CD4-positive, alpha-beta T cell (primary cell): ENCODE data around the gene EIF3L. TPM values are rescaled to one million over a fixed set of nuclear protein-coding genes. Genes with fewer than 3 reads are reported as not detected.

Experiments used
- ATAC-seq: fragments of 200-7000 bp; cut with Tn5 transposase; one replicate; pipeline ENCODE4 v1.10.0; 2022; ENCODE audit warnings: mild to moderate bottlenecking; ENCODE audit not compliant: poor library complexity
- CTCF ChIA-PET: fragments of 350-600 bp; sonication (Branson Sonifier 250); formaldehyde crosslinking; loops from one replicate; lab custom pipeline; 2021; ENCODE audit warnings: antibody characterized with exemption, inconsistent platforms; lab: Charles Lee
- POLR2A ChIA-PET: fragments of 350-600 bp; sonication (Branson Sonifier 250); formaldehyde crosslinking; loops from one replicate; lab custom pipeline; 2021; ENCODE audit warnings: antibody characterized with exemption, inconsistent platforms; lab: Charles Lee
- DNase-seq, 14 experiments: peaks; one replicate each; pipeline ENCODE4 v3.0.0-alpha.2; 2013 to 2020; ENCODE audit warnings: mixed read lengths in 2 of 14
- H3K27ac ChIP-seq, 2 donors: one replicate each; pipeline versions ENCODE4 v1.5.1 to v1.7.0; 2013; ENCODE audit warnings: low read length in 2 of 2, low read depth in 1 of 2, mild to moderate bottlenecking in 1 of 2
- H3K27me3 ChIP-seq, 2 experiments: 1 replicate in 1 of 2; 2 replicates in 1 of 2; pipeline versions ENCODE4 v1.6.1 to v1.7.0; 2013; ENCODE audit warnings: low read length in 2 of 2, control low read depth in 1 of 2, mild to moderate bottlenecking in 1 of 2, moderate library complexity in 1 of 2; ENCODE audit not compliant: insufficient read depth in 2 of 2, control insufficient read depth in 1 of 2
- H3K36me3 ChIP-seq: one replicate; pipeline ENCODE4 v1.6.1; 2013; ENCODE audit warnings: low read length, control low read depth; ENCODE audit not compliant: insufficient read depth
- H3K4me1 ChIP-seq: one replicate; pipeline ENCODE4 v1.6.1; 2013; ENCODE audit warnings: low read length, control low read depth; ENCODE audit not compliant: insufficient read depth
- H3K4me3 ChIP-seq: one replicate; pipeline ENCODE4 v1.5.1; 2013; ENCODE audit warnings: mild to moderate bottlenecking, low read length, moderate library complexity
- H3K9me3 ChIP-seq, 2 experiments: 1 replicate in 1 of 2; 2 replicates in 1 of 2; pipeline versions ENCODE4 v1.6.1 to v1.7.0; 2013; ENCODE audit warnings: low read length in 2 of 2, mild to moderate bottlenecking in 2 of 2, control low read depth in 1 of 2, moderate library complexity in 1 of 2; ENCODE audit not compliant: control insufficient read depth in 1 of 2, insufficient read depth in 1 of 2
- H3K27ac Mint-ChIP-seq: one replicate; pipeline ENCODE4 v1.8.0; 2020; ENCODE audit warnings: mixed read lengths
- H3K27me3 Mint-ChIP-seq: one replicate; pipeline ENCODE4 v1.8.0; 2021; ENCODE audit warnings: mixed read lengths
- H3K36me3 Mint-ChIP-seq: one replicate; pipeline ENCODE4 v1.8.0; 2021; ENCODE audit warnings: low read depth, mixed read lengths
- H3K4me1 Mint-ChIP-seq: one replicate; pipeline ENCODE4 v1.8.0; 2021; ENCODE audit warnings: low read depth, mixed read lengths
- H3K4me3 Mint-ChIP-seq: one replicate; pipeline ENCODE4 v1.8.0; 2020; ENCODE audit warnings: mild to moderate bottlenecking, mixed read lengths
- H3K9me3 Mint-ChIP-seq: one replicate; pipeline ENCODE4 v1.8.0; 2020; ENCODE audit warnings: mixed read lengths
- CTCF ChIP-seq: fragments of 200-600 bp; IDR thresholded peaks from one replicate; pipeline ENCODE4 v1.8.0; 2022; ENCODE audit warnings: antibody characterized with exemption, mild to moderate bottlenecking
- intact Hi-C, 2 experiments: fragments of 100-400 bp; cut with DNase I in 1 of 2; cut with micrococcal nuclease in 1 of 2; formaldehyde crosslinking; loops; one replicate each; pipeline versions ENCODE4 v1.15.1 to v1.9.0; 2023 to 2025; cut with DNase I, micrococcal nuclease
- total RNA-seq, 174 experiments: library from RNA in 2 of 174; stranded (reverse) in 2 of 174; gene quantifications; one replicate each; pipeline ENCODE4 v1.2.3 and lab custom pipeline; 2021 to 2026

The EIF3L gene
- total RNA-seq, 2 experiments from 2014 or later = 525 to 541 TPM

DNA sequence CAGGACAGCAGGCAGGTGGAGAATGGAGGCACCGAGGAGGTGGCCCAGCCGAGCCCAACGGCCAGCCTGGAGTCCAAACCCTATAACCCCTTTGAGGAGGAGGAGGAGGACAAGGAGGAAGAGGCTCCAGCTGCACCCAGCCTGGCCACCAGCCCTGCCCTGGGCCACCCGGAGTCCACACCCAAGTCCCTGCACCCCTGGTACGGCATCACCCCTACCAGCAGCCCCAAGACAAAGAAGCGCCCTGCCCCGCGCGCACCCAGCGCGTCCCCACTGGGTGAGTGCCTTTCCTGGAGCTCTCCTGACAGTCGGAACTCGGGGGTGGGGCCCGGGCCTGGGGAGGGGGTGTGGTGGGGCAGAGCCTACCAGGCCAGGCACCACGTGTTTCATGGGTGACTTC, 76.5 kb downstream of the EIF3L start:
- H3K4me1 ChIP-seq = no peaks in the 10 kb centered on the region
- Mint-ChIP-seq H3K36me3 (peaks cover 34% of the 10 kb centered on the region), H3K4me1 (peaks cover 3% of the 10 kb centered on the region), H3K4me3 (no peak overlapping the region), H3K27ac (no peak overlapping the region), H3K27me3 (no peaks in the 10 kb centered on the region), H3K9me3 (no peaks in the 10 kb centered on the region)
- CTCF ChIA-PET = interaction anchor here (0.5 kb wide), 1 partner anchor 24 kb away, joined by 3 read pairs; no protein-coding TSS in a partner anchor
- ATAC-seq (no peak), DNase-seq (no peak)
- no peaks in the 10 kb centered on the region for H3K27me3 ChIP-seq
- peaks cover 52% of the 10 kb centered on the region for H3K36me3 ChIP-seq
- TF ChIP-seq CTCF = no peak
- POLR2A ChIA-PET = no interaction called here
- intact Hi-C loops = no loop called here
- no peaks in the 10 kb centered on the region for H3K9me3 ChIP-seq
- no peak overlapping the region for H3K27ac ChIP-seq
- H3K4me3 ChIP-seq = no peak overlapping the region

GRCh38 chr22:37926358-37926757, 77.1 kb downstream of the EIF3L start:
- Histone ChIP-seq H3K4me1 (no peaks in the 10 kb centered on the region), H3K27me3 (no peaks in the 10 kb centered on the region), H3K36me3 (peaks cover 52% of the 10 kb centered on the region), H3K27ac (no peak overlapping the region), H3K4me3 (no peak overlapping the region), H3K9me3 (no peaks in the 10 kb centered on the region)
- TF ChIP-seq CTCF = no peak
- Mint-ChIP-seq H3K4me3 (no peak overlapping the region), H3K36me3 (peaks cover 34% of the 10 kb centered on the region), H3K27me3 (no peaks in the 10 kb centered on the region), H3K9me3 (no peaks in the 10 kb centered on the region), H3K27ac (no peak overlapping the region), H3K4me1 (peaks cover 4% of the 10 kb centered on the region)
- ATAC-seq (no peak), DNase-seq (no peak)
- intact Hi-C loops = no loop called here
- ChIA-PET CTCF (no interaction called here), POLR2A (no interaction called here)

GRCh38 chr22:37926771-37927636, 77.8 kb downstream of the EIF3L start:
- DNase-seq (no peak), ATAC-seq (no peak)
- H3K9me3 ChIP-seq = no peaks in the 10 kb centered on the region
- Mint-ChIP-seq H3K36me3 (peaks cover 30% of the 10 kb centered on the region), H3K27ac (no peak overlapping the region), H3K9me3 (no peaks in the 10 kb centered on the region), H3K4me3 (no peak overlapping the region), H3K4me1 (peaks cover 4% of the 10 kb centered on the region), H3K27me3 (no peaks in the 10 kb centered on the region)
- no peaks in the 10 kb centered on the region for H3K4me1 ChIP-seq
- H3K27me3 ChIP-seq = no peaks in the 10 kb centered on the region
- no peak for TF ChIP-seq CTCF
- H3K27ac ChIP-seq = no peak overlapping the region
- ChIA-PET POLR2A (no interaction called here), CTCF (no interaction called here)
- peaks cover 54% of the 10 kb centered on the region for H3K36me3 ChIP-seq
- H3K4me3 ChIP-seq = no peak overlapping the region
- intact Hi-C loops = no loop called here
